ENCODE data around the gene POT1.

Gene POT1

GRCh38 chr7:124801330-124801895, 128.2 kb downstream of the POT1 start:
- DNase-seq: no peak

GRCh38 chr7:124800386-124800785, 129.2 kb downstream of the POT1 start:
- DNase-seq: no peak

- no peak for DNase-seq
These were observed 130.2 kb downstream of the POT1 start for GRCh38 chr7:124799448-124799847.

GRCh38 chr7:124796771-124797170, 132.9 kb downstream of the POT1 start:
- DNase-seq: no peak

GRCh38 chr7:124792696-124793095, 136.9 kb downstream of the POT1 start:
- DNase-seq: no peak

GRCh38 chr7:124792002-124792401, 137.6 kb downstream of the POT1 start:
- DNase-seq: no peak

GRCh38 chr7:124791426-124791825, 138.2 kb downstream of the POT1 start:
- peak; percentile 25 for DNase-seq

- DNase-seq: peak; percentile 48
These were observed 139.0 kb downstream of the POT1 start for GRCh38 chr7:124790645-124791044.

GRCh38 chr7:124785994-124786393, 143.6 kb downstream of the POT1 start:
- no peak for DNase-seq

- DNase-seq: peak; percentile 4
These were observed 144.5 kb downstream of the POT1 start for GRCh38 chr7:124784879-124785818.

- peak; percentile 57 for DNase-seq
These were observed 146.4 kb downstream of the POT1 start for GRCh38 chr7:124783271-124783670.

GRCh38 chr7:124781907-124782734, 147.5 kb downstream of the POT1 start:
- no peak for DNase-seq

- DNase-seq: no peak
These were observed 148.2 kb downstream of the POT1 start for GRCh38 chr7:124781418-124781817.

- no peak for DNase-seq
These were observed 149.0 kb downstream of the POT1 start for GRCh38 chr7:124780608-124781007.

- no peak for DNase-seq
These were observed 149.6 kb downstream of the POT1 start for GRCh38 chr7:124780056-124780455.

GRCh38 chr7:124779620-124780019, 150.0 kb downstream of the POT1 start:
- DNase-seq: no peak

- no peak for DNase-seq
These were observed 150.4 kb downstream of the POT1 start for GRCh38 chr7:124779194-124779593.

GRCh38 chr7:124777268-124777667, 152.4 kb downstream of the POT1 start:
- DNase-seq: no peak

GRCh38 chr7:124776153-124776552, 153.5 kb downstream of the POT1 start:
- DNase-seq: no peak

GRCh38 chr7:124775422-124775821, 154.2 kb downstream of the POT1 start:
- no peak for DNase-seq

GRCh38 chr7:124773938-124774337, 155.7 kb downstream of the POT1 start:
- DNase-seq: no peak

- DNase-seq: no peak
These were observed 156.3 kb downstream of the POT1 start for GRCh38 chr7:124773339-124773738.

Measured in MV-4-11 (cell line).